Activated T-cell treated with anti-CD3 and anti-CD28 coated beads for 4 hours (primary cell): ENCODE data around the gene DYDC1.
"Not testable (repeated sequence)": the region's sequence is repeated elsewhere in the genome, so short reads cannot be mapped to it uniquely, and the experiment has no call there.

ENCODE experiments used
- DNase-seq: peaks from one replicate; pipeline ENCODE4 v3.0.0-alpha.2; 2020

The DYDC1 gene

DNA sequence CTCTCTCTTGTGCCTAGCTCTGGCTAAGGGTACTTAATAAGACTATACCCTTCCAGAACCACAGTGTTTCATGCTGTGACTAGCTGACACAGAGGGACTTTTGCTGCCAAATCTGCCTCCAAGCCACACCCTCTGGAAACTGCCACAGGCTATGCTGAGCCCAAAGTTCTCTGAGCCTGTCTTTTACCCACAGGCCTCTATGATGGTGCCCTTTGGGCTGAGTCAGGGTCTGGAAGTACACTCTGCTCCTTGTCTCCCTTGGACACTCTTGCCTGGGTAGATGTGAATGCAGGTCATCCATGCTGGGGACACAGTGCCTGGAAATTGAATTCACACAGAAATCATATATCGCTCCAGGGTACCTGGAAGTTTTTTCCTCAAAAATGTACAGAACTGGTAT, 22.6 kb downstream of the DYDC1 start:
- no peak for DNase-seq

DNA sequence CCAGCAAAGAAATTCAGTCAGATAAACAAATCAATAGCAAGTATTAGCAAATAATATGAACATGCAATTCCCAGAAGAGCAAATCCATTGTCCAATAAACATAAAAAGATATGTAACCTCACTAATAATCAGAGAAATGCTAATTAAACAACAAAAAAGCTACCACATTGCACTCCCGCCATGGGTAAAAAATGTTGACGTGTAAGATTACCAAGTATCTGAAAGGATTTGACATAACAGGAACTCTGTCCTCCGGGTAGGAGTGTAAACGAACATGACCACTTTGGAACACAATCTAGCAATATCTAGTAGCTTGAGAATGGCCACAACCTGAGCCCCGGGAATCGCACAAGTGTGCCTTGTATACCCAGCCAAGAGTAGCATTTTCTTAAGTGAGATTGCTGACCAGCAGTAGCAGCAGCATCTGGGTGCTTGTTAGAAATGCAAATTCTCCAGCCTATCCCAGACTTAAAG, 31.6 kb downstream of the DYDC1 start:
- DNase-seq, result no peak

DNA sequence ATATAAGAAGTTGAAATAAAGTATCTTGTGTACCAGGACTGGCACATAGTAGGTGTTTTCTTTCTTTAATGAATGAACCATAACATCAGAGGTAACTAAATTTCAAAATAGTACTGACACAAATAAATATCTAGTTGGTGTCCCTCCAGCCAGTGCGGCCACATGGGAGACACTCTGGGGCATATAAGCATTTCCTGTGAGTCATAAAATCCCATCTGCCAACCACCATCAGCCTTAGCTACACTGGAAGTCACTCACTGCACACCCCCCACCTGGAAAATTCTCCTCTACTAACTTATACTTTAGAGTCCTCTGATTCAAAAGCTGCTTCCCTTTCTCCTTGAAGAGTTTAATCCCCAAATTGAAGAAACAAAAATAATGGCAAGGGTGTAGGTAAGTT, 32.5 kb downstream of the DYDC1 start:
- DNase-seq, result no peak

DNA sequence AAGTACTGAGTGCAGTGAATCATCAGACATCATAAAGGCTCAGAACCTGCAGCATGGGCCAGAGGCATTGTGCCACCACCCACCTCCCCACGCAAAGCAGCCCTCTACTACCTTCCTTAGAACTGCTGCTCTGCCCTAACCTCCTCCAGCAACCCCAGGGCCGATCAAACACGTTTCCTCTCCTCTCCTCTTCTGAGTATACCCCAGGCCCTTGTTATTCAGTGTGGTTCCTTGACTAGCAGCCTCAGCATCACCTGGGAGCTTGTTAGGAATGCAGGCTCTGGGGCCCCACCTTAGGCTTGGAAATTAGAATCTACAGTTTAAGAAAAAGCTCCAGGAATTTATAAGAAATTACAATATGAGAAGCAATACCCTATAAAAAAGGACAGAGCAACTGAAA, 33.2 kb downstream of the DYDC1 start:
- DNase-seq, result no peak

DNA sequence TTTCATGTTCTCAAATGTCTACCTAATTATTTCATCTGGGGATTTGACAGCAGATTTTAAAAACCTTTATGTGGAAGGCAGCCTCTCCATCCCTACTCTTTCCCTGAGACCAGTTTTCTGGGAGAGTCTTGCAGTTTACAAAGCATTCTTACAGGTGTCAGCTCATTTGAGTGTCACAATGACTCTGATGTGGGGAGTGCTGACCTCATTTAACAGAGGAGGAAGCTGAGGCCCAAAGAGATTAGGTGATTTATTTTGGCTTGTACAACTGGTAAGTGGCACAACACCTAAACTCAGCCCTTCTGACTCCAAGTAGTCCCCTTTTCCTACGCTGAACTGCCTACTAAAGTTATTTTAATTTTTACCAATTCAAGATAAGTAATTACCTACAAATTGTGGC, 33.8 kb downstream of the DYDC1 start:
- DNase-seq, result no peak

DNA sequence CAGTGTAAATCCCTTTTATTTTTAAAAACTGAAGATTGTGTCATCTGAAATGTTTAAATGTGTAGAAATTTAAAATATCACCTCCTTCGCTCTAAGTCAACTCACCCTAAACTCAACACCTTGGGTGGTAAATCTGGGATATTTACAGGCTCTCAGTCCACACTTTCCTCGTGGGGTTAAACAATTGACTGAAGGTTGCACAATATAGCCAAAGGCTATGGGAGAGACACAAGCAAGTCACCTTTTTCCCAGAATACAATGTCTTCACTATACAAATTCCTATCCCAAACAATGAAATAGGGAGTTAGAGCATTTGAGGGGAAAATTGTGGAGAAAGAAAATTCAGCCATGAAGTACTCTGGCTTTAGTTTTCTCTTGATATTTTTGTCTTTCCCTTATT, 34.4 kb downstream of the DYDC1 start:
- DNase-seq, result no peak

DNA sequence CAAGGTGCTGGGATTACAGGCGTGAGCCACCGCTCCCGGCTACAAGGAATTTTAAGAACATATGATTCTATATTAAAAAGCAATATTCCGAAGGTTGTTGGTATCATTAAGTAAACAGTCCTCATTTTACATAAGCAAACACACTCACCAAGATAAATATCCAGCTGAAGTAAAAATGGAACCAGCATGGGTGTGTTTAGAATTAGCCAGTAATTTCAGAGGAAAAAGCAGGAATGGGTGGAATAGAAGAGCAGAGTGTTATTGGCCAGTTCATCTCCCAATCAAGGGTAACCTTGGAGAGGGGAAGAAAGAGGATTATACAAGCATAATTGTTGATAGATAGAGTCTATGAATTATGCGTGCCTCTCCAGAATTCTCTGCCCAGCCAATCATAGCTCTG, 35.4 kb downstream of the DYDC1 start:
- DNase-seq, result no peak

DNA sequence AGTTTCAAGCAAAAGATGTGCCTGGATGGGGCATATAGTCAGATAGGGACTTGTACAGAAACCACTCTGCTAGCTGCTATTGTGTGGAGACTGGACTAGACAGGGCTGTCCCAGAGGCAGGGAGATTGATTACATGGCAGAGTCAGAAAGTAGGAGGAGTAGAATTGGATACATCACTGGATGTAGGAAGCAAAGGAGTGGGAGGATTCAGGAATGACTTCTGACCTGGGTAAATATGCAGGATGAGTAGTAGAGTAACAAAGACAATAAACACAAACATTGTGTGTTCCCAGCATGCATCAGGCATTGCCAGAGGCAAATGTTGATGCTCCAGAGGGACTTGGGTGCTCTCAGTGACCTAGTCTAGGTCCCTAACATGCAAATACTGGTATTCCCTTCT, 36.2 kb downstream of the DYDC1 start:
- DNase-seq, result no peak

DNA sequence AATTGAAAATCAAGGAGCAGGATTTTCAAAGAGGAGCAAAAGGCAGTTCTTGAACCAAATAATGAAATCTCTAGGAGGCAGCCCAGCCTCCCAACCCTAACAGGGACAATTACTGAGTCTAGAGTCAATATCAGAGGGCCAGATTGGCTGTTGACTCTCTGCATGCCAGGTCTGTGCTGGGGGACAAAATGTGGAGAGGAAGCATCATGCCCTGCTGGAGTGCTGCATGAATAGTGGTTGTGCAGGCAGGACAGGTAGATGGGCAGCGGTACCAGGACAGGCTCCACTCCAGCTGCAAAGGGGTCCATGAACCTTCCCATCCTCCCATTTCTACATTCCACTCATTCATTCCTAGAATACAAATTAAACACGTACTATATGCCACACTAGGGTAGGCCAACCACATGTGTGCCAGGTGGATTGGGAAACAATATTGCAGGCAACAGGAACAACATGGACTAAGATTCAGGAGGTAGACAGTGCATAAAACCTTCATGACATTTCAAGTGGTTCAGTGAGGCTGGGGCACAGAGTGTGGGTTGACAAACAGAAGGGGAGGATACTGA, 36.7 kb downstream of the DYDC1 start:
- no peak for DNase-seq

DNA sequence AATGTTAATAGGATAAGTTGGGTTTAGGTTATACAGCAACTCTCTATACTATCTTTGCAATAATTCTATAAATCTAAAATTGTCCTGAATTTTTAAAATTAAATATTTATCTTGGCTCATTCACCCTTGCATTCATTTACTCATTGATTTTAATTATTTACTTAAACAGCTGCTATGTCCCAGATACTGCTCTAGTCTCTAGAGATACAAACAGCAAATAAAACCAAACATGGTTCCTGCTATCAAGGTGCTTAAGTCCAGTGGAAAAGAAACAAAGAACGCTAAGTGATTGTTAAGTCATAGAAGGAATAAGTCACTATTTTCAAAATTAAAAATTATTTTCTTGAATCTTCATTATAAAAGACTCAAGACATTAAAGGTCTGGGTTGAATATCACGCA, 37.2 kb downstream of the DYDC1 start:
- no peak for DNase-seq

DNA sequence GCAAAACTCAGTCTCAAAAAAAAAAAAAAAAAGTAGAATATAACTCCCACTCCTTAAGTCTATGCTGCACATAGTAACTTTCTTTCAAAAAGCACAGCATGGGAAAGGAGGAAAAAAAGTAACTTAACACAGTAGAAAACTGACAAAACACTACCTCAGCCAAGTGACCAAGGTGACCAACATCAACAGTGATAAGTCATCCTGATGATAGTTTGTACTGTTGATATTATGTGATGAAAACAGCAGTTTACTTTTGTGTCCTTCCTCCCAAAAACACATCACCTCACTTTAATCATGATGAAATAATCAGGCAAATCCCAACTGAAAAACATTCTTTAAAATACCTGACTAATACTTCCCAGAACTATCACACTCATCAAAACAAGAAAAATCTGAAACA, 37.8 kb downstream of the DYDC1 start:
- no peak for DNase-seq

DNA sequence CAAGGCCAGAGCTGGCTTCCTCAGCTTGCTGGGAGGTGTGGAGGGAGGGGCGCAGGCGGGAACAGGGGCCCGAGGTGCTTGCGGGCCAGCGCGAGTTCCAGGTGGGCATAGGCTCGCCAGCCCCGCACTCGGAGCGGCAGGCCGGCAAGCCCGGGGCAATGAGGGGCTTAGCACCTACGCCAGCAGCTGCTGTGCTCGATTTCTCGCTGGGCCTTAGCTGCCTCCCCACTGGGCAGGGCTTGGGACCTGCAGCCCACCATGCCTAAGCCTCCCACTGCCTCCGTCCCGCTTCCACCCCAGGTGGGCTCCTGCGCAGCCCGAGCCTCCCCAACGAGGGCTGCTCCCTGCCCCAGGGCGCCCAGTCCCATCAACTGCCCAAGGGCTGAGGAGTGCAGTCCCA, 41.2 kb downstream of the DYDC1 start:
- DNase-seq, result no peak

DNA sequence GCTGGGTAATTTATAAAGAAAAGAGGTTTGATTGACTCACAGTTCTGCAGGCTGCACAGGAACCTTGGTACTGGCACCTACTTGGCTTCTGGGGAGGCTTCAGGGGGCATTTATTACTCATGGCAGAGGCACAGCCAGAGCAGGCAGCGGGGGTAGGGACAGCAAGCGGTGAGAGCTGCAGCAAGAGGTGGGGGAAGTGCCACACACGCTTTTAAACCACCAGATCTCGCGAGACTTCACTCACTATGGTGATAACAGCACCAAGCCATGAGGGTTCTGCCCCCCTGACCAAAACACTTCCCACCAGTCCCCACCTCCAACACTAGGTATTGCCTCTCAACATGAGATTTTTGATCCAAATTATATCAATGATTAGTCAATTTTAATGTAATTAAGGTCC, 43.0 kb downstream of the DYDC1 start:
- DNase-seq, result no peak

DNA sequence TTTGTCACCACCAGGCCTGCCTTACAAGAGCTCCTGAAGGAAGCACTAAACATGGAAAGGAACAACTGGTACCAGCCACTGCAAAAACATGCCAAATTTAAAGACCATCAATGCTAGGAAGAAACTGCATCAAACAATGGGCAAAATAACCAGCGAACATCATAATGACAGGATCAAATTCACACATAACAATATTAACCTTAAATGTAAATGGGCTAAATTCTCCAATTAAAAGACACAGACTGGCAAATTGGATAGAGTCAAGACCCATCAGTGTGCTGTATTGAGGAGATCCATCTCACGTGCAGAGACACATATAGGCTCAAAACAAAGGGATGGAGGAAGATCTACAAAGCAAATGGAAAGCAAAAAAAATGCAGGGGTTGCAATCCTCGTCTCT, 50.6 kb downstream of the DYDC1 start:
- not testable (repeated sequence) for DNase-seq

DNA sequence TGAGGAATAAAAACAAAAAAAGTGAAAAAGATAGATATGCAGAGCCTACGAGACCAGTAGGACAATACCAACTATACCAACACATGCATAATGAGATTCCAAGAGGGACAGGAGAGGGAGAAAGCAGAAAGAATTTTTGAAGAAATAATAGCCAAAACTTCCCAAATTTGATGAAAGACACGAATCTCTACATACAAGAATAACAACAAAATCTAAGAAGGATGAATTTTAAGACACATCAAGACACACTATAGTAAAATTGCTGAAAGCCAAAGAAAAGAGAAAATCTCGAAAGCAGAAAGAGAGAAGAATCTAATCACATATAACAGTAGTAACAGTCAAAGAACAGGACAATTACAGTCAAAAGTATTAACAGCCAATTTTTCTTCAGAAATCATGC, 59.6 kb downstream of the DYDC1 start:
- DNase-seq, result no peak

DNA sequence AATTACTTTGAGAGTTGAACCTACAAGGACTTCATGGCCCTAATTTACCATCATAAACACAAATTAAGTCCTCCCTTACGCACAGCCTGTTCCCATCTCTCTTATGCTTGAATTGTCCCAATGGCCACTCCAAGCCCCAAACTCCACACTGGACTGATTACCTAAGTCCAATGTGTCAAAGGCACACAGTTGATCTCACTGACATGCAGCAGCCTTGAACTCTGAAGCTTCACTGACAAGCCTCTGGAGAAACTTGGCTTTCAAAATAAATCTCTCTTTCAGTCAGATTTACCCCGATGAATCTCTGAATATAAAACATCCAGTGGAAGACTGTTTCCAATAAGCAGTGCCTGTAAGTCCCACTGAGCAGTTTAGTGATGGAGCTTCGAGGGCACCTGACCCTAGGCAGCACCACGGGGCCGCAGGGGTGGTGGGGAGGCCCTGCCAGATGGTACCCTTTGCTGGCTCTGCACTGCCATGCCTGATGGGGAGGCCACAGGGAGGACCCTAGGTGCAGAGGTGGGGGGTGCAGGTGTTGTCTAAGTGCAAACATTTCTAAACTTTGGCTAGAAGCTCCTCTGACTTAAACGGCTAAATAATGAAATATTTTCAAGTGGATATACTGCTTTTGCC, 63.8 kb downstream of the DYDC1 start:
- no peak for DNase-seq

DNA sequence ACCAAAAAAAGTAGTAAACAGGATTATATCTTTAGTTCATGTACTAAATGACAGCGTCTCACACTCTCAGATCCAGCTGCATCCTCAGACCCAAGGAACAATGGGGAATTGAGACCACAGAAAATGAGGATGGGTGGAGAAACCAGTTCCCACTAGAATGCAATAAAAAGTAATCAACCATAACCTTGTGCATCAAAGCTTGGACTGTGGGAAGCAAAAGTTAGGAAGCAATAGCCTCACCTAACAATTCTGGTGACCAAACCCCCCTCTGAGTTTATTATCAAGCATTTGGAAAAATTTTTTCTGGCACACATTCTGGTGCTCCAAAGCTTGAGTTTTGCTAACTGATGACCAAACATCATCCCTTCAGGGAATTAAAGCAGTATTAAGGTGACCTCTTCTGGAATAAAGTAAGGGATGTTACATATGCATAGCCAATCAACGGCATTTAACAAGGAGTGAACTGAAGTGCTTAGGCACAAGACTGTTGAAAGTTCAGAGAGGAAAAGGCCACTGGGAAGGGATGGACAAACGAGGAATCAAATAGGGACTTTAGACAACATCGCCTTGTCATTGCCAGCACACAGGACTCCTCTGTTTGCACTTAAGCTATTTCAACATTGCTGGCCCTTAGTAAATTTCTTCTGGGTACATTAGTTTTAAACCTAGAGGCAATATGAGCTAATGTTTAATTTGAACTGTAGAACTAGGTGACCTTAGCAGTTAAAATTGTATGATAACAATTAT, 65.9 kb downstream of the DYDC1 start:
- no peak for DNase-seq

DNA sequence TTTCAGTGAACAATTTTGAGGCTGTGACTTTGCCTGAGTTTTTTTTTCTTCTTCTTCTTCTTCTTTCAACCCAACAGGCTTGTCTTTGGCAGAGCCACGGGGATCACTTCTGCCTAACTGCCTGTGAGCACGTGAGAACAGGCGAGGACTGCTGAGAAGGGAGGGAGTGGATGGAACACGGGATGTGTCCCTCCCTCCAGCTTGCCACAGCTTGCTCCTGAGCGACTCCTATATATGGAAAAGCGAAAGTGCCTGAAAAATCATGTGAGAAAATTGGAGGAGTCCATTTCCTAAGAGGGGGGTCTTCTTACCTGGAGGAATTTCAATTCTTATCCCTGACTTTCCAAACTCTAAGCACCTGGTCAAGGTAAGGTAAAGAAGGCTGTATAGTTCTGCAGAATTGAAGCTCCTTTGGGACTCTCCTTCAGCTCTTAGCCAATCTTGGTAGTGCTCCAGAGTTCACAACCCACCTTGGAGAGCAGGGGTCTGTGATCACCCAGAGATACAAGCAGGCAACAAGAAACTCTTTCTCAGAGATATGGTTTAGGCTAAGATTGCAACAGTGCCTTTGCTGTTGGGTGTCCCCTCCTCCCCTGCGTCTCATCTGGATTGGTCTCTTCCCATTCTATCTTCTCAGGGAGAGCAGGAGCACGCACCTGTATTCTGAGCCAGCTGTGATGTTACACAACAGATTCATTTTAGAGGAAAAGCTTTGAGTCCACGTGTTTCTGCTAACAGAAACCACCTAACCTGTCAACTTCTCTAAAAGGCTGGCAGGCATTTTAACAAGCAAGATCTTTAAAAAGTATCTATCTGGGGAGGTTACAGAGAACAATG, 66.9 kb downstream of the DYDC1 start, which contains the start of gene MAT1A:
Gene MAT1A, minus strand, starts transcription at position 208 of the 837 bp plus-strand sequence. CDS start 235 bp downstream, outside the sequence.
- no peak for DNase-seq

DNA sequence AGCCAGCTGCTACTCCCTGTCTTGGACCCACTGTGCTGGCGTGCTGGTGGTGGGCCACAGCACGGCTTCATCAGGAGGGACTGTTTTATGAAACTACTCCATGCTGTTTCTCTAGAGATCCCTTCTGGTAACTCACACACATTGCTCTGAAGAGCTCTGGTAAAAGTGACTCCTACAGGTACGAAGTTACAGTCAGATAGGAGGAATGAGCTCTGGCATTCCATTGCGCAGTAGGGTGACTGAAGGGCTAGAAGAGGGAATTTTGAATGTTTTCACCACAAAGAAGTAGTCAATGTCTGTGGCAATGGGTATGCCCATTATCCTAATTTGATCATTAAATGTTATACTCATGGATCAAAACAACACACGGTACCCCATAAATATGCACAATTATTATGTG, 67.7 kb downstream of the DYDC1 start:
- DNase-seq, result no peak
